Ovary (tissue), 3 donors: ENCODE data around the gene C7orf33.

Experiments
- EP300 ChIP-seq: sonication (generic); formaldehyde crosslinking; IDR thresholded peaks from one replicate; pipeline ENCODE4 v1.6.1; 2017; ENCODE audit warnings: antibody characterized with exemption
- POLR2A ChIP-seq: fragments of 450-650 bp; IDR thresholded peaks from one replicate; pipeline ENCODE4 v1.6.1; 2017; ENCODE audit warnings: antibody characterized with exemption, mild to moderate bottlenecking, moderate library complexity
- TF ChIP-seq, protein P1 (sequence below), 3 donors: fragments of 450-650 bp in 2 of 3; fragments of 200-600 bp in 1 of 3; IDR thresholded peaks; one replicate each; pipeline versions ENCODE4 v1.5.1 to v1.8.0; 2016 to 2022; ENCODE audit warnings: antibody characterized with exemption in 3 of 3, mild to moderate bottlenecking in 1 of 3
- donor health status: DM: no; HTN: no; CAD: no.

DNA sequence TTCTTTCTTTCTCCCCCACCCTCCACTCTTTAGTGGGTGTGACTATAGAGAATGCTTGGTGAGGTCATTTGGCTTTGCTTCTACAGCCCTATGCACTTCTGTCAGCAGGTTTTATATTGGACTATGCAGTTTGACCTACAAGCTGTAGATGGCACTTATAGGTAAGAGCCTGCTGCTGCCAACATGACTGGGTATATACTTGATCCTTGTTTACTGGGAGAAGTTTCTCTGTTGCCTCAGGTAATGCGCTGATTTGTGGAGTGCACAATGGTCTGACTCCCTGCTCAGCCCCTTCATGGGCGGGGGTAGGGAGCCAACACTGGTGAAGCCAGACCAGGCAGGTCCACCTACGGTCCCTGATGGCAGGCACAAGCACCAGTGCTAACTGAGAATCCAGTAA is 33.7 kb upstream of the C7orf33 start:
- TF ChIP-seq, protein P1, sequence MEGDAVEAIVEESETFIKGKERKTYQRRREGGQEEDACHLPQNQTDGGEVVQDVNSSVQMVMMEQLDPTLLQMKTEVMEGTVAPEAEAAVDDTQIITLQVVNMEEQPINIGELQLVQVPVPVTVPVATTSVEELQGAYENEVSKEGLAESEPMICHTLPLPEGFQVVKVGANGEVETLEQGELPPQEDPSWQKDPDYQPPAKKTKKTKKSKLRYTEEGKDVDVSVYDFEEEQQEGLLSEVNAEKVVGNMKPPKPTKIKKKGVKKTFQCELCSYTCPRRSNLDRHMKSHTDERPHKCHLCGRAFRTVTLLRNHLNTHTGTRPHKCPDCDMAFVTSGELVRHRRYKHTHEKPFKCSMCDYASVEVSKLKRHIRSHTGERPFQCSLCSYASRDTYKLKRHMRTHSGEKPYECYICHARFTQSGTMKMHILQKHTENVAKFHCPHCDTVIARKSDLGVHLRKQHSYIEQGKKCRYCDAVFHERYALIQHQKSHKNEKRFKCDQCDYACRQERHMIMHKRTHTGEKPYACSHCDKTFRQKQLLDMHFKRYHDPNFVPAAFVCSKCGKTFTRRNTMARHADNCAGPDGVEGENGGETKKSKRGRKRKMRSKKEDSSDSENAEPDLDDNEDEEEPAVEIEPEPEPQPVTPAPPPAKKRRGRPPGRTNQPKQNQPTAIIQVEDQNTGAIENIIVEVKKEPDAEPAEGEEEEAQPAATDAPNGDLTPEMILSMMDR (IDR thresholded peaks at IDR 0.05) = no peak
- TF ChIP-seq EP300 = no peak
- no peak for TF ChIP-seq POLR2A
